Left cardiac atrium (tissue), 4 donors: ENCODE results near the gene GFM2. TPM values are rescaled to one million over a fixed set of nuclear protein-coding genes. Genes with fewer than 3 reads are reported as not detected.
"Not testable (repeated sequence)": the region's sequence is repeated elsewhere in the genome, so short reads cannot be mapped to it uniquely, and the experiment has no call there.

Experiments used
- ATAC-seq, 2 donors: fragments of 200-7000 bp; cut with Tn5 transposase; one replicate each; pipeline ENCODE4 v1.9.1; 2020; ENCODE audit warnings: mild to moderate bottlenecking in 2 of 2, moderate library complexity in 2 of 2
- DNase-seq: peaks from one replicate; pipeline ENCODE4 v3.0.0-alpha.2; 2020
- intact Hi-C, 2 donors: fragments of 100-400 bp; cut with DNase I; formaldehyde crosslinking; loops; one replicate each; pipeline versions ENCODE4 v1.14.1 to v1.15.1; 2022 to 2023
- long read RNA-seq: library from polyadenylated mRNA; unstranded; transcript quantifications from one replicate; pipeline ENCODE4 v2.0.0, GENCODE V29; 2021
- total RNA-seq, 2 donors: library from RNA; stranded (reverse); fragmentation: NEBNext Ultra II Directional; extraction: Animal tissue kit (Norgen Biotek cat#: 25700); gene quantifications; one replicate each; pipeline ENCODE4 v1.2.1, GENCODE V29; 2021
- donor health status: DM: no; HTN: yes; CAD: no.
- donor health status: DM: no; HTN: yes; CAD: no; lungs with severe emphysema.
- donor health status: DM: yes; HTN: yes; CAD: no.
- donor health status: Dilated cardiomyopathy.

The GFM2 gene
- total RNA-seq: 10 to 100 TPM; 24.8 to 27.8 TPM
- long read RNA-seq, transcript GFM2-201 (21 exons, 3,249 nt): major isoform, 38 of 49 reads
- long read RNA-seq, partial matches to known transcripts: 3 of 49 reads
- long read RNA-seq, other reads (novel, unspliced or antisense): 6 of 49 reads

DNA sequence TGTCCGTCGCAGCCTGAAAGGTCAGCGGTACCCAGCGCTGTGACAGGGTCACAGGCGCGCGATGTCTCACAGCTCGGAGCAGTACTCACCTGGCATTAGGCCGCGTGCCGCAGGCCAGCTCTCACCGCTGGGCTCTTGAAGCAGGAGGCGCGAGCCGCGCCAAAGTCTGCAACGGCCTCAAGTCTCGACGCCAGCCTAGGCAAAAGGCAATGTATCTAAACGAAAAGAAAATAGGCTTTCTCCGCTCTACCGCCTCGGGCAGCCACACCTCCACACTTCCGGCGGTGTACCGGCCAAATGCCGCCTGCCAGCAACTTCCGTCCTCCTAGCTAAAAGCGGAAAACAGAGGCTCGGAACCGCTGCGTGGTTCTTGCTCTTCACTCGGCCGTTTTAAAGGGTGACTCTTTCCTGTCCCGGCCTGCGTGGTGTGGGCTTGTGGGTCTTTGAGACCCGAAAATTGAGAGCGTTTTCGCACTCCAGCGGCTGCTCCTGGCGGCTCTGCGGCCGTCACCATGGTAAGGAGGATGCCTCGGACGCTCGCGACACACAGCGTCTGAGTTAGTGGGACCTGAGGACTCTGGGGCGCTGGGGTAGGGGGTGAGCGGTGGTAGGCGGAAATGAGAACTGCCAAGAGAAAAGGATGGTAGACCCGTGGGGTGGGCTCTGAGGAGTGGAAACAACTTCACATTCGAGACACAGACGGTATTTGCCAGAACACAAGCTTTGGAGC is at the start of gene GFM2, which contains the start of gene NSA2:
Gene GFM2, minus strand, starts transcription at position 269 of the 730 bp plus-strand sequence. CDS start 3,375 bp downstream, outside the sequence.
Gene NSA2, plus strand, starts transcription at position 401 of the 730 bp plus-strand sequence. Its CDS starts 112 bp downstream, at position 513.
- DNase-seq (peak; percentile 93), ATAC-seq (peak; percentile 99)
- intact Hi-C loops: loop anchor here (2.0 to 10.0 kb wide), 2 partner anchors 148 to 152 kb away; no protein-coding TSS in a partner anchor

DNA sequence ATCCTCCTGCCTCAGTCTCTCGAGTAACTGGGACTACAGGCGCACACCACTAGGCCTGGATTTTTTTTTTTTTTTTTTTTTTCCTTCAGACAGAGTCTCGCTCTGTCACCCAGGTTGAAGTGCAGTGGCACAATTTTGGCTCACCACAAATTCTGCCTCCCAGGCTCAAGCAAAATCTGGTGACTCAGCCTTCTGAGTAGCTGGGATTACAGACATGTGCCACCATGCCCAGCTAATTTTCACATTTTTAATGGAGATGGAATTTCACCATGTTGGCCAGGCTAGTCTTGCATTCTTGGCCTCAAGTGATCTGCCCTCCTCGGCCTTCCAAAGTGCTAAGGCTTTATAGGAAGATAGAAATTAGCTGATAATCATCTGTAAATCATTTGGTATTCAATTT is 44.0 kb upstream of the GFM2 start:
- intact Hi-C loops: no loop called here
- DNase-seq (no peak), ATAC-seq (no peak)

- intact Hi-C loops: no loop called here
- no peak for DNase-seq
- ATAC-seq: no peak
Measured at GRCh38 chr5:74801941-74802340, 35.0 kb upstream of the GFM2 start.

GRCh38 chr5:74801197-74801596 is 34.3 kb upstream of the GFM2 start:
- DNase-seq (no peak), ATAC-seq (no peak)
- intact Hi-C loops: no loop called here

DNA sequence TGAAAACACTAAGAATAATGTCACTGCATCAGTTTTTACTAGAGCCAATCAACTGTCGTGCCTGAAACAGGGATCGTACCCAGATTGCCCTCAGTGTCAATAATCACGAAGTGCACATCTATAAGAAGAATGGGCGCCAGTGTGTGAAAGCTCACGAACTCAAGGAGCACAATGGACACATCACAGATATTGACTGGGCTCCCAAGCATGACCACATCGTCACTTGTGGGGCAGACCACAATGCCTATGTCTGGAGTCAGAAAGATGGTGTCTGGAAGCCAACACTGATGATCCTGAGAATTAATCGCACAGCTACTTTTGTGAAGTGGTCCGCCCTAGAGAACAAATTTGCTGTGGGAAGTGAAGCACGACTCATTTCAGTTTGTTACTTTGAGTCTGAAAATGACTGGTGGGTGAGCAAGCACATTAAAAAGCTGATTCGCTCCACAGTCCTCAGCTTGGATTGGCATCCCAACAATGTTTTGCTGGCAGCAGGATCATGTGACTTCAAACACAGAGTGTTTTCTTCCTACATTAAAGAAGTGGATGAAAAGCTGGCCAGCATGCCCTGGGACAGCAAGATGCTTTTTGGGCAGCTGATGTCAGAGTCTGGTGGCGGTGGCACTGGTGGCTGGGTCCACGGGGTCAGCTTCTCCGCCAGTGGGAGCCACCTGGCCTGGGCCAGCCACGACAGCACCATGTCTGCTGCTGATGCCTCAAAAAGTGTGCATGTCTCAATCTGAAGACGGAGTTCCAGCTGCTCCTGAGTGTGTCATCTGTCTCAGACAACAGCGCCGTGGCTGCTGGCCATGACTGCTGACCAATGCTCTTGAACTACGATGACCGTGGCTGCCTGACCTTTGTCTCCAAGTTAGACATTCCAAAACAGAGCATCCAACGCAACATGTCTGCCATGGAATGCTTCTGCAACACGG is 32.3 kb upstream of the GFM2 start:
- ATAC-seq (no peak), DNase-seq (no peak)
- intact Hi-C loops: no loop called here

- intact Hi-C loops, DNase-seq, ATAC-seq: not testable (repeated sequence)
Measured at GRCh38 chr5:74791669-74792068, 24.8 kb upstream of the GFM2 start.

- no peak for DNase-seq
- intact Hi-C loops: no loop called here
- no peak for ATAC-seq
Measured at GRCh38 chr5:74787424-74787823, 20.5 kb upstream of the GFM2 start.

GRCh38 chr5:74786851-74787250 is 19.9 kb upstream of the GFM2 start:
- DNase-seq (no peak), ATAC-seq (no peak)
- intact Hi-C loops: no loop called here

- no peak for ATAC-seq
- no peak for DNase-seq
- intact Hi-C loops: no loop called here
Measured at GRCh38 chr5:74778609-74779008, 11.7 kb upstream of the GFM2 start.

DNA sequence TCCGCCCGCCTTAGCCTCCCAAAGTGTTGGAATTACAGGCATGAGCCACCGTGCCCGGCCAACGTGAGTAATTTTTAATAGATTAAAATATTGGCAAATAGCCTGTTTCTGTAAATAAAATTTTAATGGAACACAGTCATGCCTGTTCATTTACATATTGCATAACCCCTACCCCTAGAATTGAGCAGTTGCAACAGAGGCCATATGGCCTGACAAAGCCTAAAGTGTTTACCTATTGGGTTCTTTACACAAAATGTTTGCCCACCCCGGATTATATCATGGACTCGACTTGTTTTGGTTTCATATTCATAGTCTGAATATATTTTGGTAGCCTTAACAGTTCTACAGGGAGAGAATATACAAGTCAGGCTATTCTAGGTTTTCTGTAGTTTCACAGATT is 5.4 kb upstream of the GFM2 start:
- intact Hi-C loops: no loop called here
- ATAC-seq (no peak), DNase-seq (no peak)

DNA sequence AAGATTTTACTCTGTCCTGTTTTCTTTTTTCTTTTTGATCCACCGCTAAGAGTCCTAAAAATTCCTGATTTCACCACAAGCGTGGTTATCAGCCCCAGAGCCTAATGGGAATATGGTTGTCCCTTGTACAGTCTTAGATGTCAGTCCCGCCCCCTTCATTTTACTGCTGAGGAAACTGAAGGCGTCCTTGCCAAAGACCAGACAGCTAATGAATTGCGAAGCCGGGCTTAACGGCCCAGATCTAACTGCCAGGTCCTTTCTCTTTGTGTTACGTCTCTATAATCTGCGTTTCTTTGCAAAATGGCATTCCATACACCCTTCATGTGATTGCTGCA is 629 bp upstream of the GFM2 start:
- intact Hi-C loops: loop anchor here (2.0 to 10.0 kb wide), 2 partner anchors 147 to 151 kb away; no protein-coding TSS in a partner anchor
- ATAC-seq (peak; percentile 31), DNase-seq (no peak)

DNA sequence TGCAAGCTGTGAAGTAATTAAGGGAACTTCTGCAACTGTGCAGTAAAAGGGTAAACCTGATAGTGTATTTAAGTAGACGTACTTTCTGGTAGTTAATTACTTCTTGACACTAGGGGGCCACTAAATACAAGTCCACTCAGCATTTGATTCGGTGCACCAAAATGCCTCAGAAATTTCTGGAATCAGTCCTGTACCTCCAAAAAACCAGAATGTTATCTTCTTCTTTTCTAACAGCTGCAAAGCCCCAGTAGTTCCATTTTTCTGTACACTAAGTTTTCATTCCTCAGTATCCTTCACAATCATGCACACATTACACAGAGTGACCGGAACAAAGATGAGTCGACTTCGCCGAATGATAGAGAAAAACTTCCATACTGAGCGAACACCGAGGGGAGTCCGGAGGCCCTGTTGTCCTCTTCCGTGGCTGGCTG is 484 bp downstream of the GFM2 start:
- ATAC-seq (peak; percentile 67 to 73), DNase-seq (no peak)
- intact Hi-C loops: loop anchor here (2.0 to 10.0 kb wide), 2 partner anchors 148 to 152 kb away; no protein-coding TSS in a partner anchor

- intact Hi-C loops: loop anchor here (2.0 to 10.0 kb wide), 2 partner anchors 149 to 153 kb away; no protein-coding TSS in a partner anchor
- ATAC-seq: no peak
- no peak for DNase-seq
Measured at GRCh38 chr5:74765929-74766328, 988 bp downstream of the GFM2 start.

DNA sequence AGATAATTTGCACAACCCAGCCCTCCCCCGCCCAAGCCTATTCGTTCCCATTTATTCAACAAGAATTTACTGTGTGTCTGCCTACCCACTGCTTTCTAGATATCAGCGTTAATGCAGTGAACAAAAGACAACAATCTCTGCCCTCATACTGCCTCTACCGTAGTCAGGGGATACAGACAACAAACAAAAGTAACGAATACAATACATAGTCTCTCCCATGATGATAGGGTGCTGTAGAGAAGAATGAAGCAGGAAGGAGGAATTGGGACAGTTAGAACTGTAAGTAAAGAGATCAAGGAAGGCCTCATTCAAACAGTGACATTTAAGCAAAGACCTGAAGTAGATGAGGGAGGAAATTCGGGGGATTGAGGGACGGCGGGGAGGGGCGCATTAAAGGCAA is 1.7 kb downstream of the GFM2 start:
- DNase-seq (no peak), ATAC-seq (no peak)
- intact Hi-C loops: loop anchor here in 1 of 2 donors (10.0 kb wide), 1 partner anchor 150 kb away; no protein-coding TSS in a partner anchor

- ATAC-seq (no peak), DNase-seq (no peak)
- intact Hi-C loops: loop anchor here in 1 of 2 donors (10.0 kb wide), 1 partner anchor 151 kb away; no protein-coding TSS in a partner anchor
Measured at GRCh38 chr5:74763504-74763903, 3.4 kb downstream of the GFM2 start.

- no peak for DNase-seq
- ATAC-seq: no peak
- intact Hi-C loops: loop anchor here in 1 of 2 donors (10.0 kb wide), 1 partner anchor 152 kb away; no protein-coding TSS in a partner anchor
Measured at GRCh38 chr5:74762599-74762998, 4.3 kb downstream of the GFM2 start.

GRCh38 chr5:74761241-74761640 is 5.7 kb downstream of the GFM2 start:
- ATAC-seq (no peak), DNase-seq (no peak)
- intact Hi-C loops: loop anchor here in 1 of 2 donors (10.0 kb wide), 1 partner anchor 154 kb away; no protein-coding TSS in a partner anchor

DNA sequence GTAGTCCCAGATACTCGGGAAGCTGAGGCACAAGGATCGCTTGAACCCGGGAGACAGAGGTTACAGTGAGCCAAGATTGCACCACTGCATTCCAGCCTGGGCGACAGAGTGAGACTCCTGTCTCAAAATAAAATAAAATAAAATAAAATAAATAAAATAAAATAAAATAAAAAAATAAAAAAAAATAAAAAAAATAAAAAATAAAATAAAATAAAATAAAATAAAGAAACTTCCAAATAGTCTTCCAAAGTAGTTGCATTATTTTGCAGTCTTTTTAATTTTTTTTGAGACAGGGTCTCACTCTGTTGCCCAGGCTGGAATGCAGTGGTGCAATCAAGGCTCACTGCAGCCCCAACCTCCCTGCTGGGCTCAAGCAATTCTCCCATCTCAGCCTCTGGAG is 18.2 kb downstream of the GFM2 start:
- ATAC-seq, intact Hi-C loops, DNase-seq: not testable (repeated sequence)

DNA sequence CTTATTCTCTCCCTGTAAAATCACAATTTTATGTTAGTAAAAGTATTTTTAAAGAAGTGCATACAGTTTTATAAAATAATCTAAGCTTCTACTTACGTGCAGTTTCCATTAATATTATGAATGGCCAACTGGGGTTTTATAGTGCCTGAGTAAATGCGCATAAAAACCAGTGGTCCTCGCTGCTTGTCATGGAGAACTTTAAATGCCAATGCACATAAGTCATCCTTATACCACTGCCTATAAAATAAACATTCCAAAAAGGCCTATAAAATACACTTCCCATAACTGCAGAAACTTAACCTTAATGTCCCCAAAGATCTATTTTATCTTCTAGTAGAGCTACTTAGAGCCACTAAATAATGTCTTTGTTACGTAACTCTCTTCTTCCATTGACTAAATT is 28.5 kb downstream of the GFM2 start:
- intact Hi-C loops: no loop called here
- DNase-seq: no peak
- ATAC-seq: no peak
